DND-41 (cell line): Measurements from ENCODE around the gene AOPEP.

ENCODE experiments used
- ATAC-seq: fragments of 200-7000 bp; cut with Tn5 transposase; 3 replicates; pipeline ENCODE4 v1.9.1; 2021; ENCODE audit warnings: low read depth; ENCODE audit not compliant: insufficient read depth
- DNase-seq: peaks from one replicate; pipeline ENCODE4 v3.0.0-alpha.2; 2020
- H2AFZ ChIP-seq: 2 replicates; pipeline ENCODE4 v1.6.0; 2012; ENCODE audit warnings: low read depth, low read length
- H3K27ac ChIP-seq: 2 replicates; pipeline ENCODE4 v1.5.1; 2012; ENCODE audit warnings: low read length, inconsistent platforms
- H3K27me3 ChIP-seq: fragments of 200-600 bp; sonication (generic); 2 replicates; pipeline ENCODE4 v1.6.0; 2012; ENCODE audit warnings: low read length, mild to moderate bottlenecking, inconsistent platforms; ENCODE audit not compliant: insufficient read depth, poor library complexity
- H3K36me3 ChIP-seq: 2 replicates; pipeline ENCODE4 v1.5.1; 2012; ENCODE audit warnings: low read length, inconsistent platforms; ENCODE audit not compliant: insufficient read depth
- H3K4me1 ChIP-seq: 2 replicates; pipeline ENCODE4 v1.5.1; 2012; ENCODE audit warnings: mild to moderate bottlenecking, low read length; ENCODE audit not compliant: insufficient read depth
- H3K4me2 ChIP-seq: 2 replicates; pipeline ENCODE4 v1.6.0; 2012; ENCODE audit warnings: mild to moderate bottlenecking, moderate library complexity, low read length, inconsistent platforms; ENCODE audit not compliant: insufficient read depth
- H3K4me3 ChIP-seq, 2 experiments: fragments of 200-600 bp in 1 of 2; shearing (Covaris generic) in 1 of 2; 2 replicates each; pipeline ENCODE4 v1.5.1; 2012 to 2016; ENCODE audit warnings: inconsistent platforms in 2 of 2, low read length in 2 of 2, mild to moderate bottlenecking in 2 of 2, low read depth in 1 of 2, moderate library complexity in 1 of 2
- H3K79me2 ChIP-seq: 2 replicates; pipeline ENCODE4 v1.6.0; 2012; ENCODE audit warnings: low read length, inconsistent platforms; ENCODE audit not compliant: insufficient read depth
- H3K9ac ChIP-seq: 2 replicates; pipeline ENCODE4 v1.6.0; 2012; ENCODE audit warnings: low read depth, mild to moderate bottlenecking, inconsistent platforms, low read length, moderate library complexity
- H3K9me3 ChIP-seq: 2 replicates; pipeline ENCODE4 v1.5.1; 2012; ENCODE audit warnings: low read length, moderate library complexity, mild to moderate bottlenecking, inconsistent platforms; ENCODE audit not compliant: insufficient read depth, severe bottlenecking
- H4K20me1 ChIP-seq: 2 replicates; pipeline ENCODE4 v1.6.0; 2012; ENCODE audit warnings: low read length; ENCODE audit not compliant: insufficient read depth
- CTCF ChIP-seq: IDR thresholded peaks from 2 replicates; pipeline ENCODE4 v1.5.1; 2012; ENCODE audit warnings: borderline replicate concordance, low read length, moderate library complexity, mild to moderate bottlenecking; ENCODE audit not compliant: poor library complexity, severe bottlenecking; ENCODE audit errors: extremely low read depth
- EZH2 ChIP-seq: IDR thresholded peaks from 3 replicates; pipeline ENCODE4 v1.6.1; 2012; ENCODE audit warnings: borderline replicate concordance, low read depth, mild to moderate bottlenecking, moderate library complexity, low read length, inconsistent platforms; ENCODE audit not compliant: severe bottlenecking

The AOPEP gene

DNA sequence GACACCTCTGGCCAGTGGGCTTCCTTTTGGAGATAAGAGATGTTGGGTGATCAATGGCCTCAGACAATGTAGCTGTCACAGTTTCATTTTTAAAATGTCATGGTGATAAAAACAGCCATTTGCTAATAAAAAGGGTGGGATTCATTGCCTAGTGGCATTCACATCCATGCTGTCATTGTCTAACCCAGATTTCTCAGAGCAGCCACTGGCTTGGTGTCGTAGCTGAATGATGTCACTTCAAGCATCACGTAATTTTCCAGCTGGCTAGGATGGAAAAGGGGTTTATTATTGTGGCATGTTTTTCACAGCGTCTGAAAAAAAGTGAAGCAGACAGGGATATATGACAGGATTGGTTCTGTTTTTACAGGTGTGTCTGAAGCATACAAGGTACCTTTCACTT lies 184.7 kb downstream of the AOPEP start:
- no peak overlapping the region for H3K9ac ChIP-seq
- H3K4me3 ChIP-seq = no peak overlapping the region
- no peaks in the 10 kb centered on the region for H3K9me3 ChIP-seq
- ATAC-seq (no peak), DNase-seq (no peak)
- H4K20me1 ChIP-seq = no peaks in the 10 kb centered on the region
- no peaks in the 10 kb centered on the region for H3K4me1 ChIP-seq
- no peaks in the 10 kb centered on the region for H3K79me2 ChIP-seq
- no peak overlapping the region for H3K4me2 ChIP-seq
- no peak overlapping the region for H2AFZ ChIP-seq
- no peaks in the 10 kb centered on the region for H3K36me3 ChIP-seq
- TF ChIP-seq EZH2 (no peak), CTCF (no peak)
- H3K27me3 ChIP-seq = no peaks in the 10 kb centered on the region
- H3K27ac ChIP-seq = no peak overlapping the region

GRCh38 chr9:94911986-94912635 lies 185.6 kb downstream of the AOPEP start:
- H2AFZ ChIP-seq = no peak overlapping the region

DNA sequence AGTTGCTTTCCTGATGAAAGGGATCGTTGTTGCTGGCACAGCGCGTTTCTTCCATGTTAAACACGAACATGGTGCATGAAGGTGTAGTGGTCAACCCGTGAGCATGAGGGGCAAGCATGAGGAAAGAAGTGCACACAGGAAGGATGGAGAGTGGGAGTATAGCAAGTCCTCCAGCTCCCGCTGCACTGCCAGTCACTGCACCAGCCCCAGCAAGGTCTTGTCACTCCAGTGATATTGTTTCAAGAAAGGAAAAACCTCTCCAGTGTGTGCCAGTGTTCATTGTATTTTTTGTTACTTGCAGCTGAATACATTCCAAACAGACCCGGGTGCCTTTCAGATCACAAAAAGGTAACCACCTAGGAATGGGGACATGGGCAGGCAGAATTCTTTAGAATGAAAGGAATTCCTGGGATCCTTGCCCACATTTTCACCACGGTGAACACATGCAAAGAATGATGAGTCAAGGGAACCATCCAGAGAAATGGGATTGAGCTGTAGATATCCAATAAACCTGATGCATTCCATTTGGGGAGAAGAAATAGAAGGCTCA lies 186.3 kb downstream of the AOPEP start:
- Histone ChIP-seq H3K79me2 (no peaks in the 10 kb centered on the region), H3K4me1 (no peaks in the 10 kb centered on the region), H3K36me3 (no peaks in the 10 kb centered on the region), H4K20me1 (no peaks in the 10 kb centered on the region), H3K27ac (no peak overlapping the region), H3K4me2 (no peak overlapping the region), H3K9ac (no peak overlapping the region), H3K4me3 (no peak overlapping the region), H2AFZ (no peak overlapping the region), H3K9me3 (no peaks in the 10 kb centered on the region), H3K27me3 (no peaks in the 10 kb centered on the region)
- DNase-seq (no peak), ATAC-seq (no peak)
- TF ChIP-seq EZH2 (no peak), CTCF (no peak)

More at GRCh38 chr9:94911986-94912635, 185.6 kb downstream of the AOPEP start:
- Histone ChIP-seq H3K4me3 (no peak overlapping the region), H3K36me3 (no peaks in the 10 kb centered on the region), H3K9ac (no peak overlapping the region), H3K27ac (no peak overlapping the region), H3K4me1 (no peaks in the 10 kb centered on the region), H4K20me1 (no peaks in the 10 kb centered on the region), H3K79me2 (no peaks in the 10 kb centered on the region), H3K4me2 (no peak overlapping the region), H3K27me3 (no peaks in the 10 kb centered on the region), H3K9me3 (no peaks in the 10 kb centered on the region)
- TF ChIP-seq CTCF (no peak), EZH2 (no peak)
- DNase-seq = no peak
- no peak for ATAC-seq
